ENCODE data around the gene OR52A1.

Gene OR52A1

DNA sequence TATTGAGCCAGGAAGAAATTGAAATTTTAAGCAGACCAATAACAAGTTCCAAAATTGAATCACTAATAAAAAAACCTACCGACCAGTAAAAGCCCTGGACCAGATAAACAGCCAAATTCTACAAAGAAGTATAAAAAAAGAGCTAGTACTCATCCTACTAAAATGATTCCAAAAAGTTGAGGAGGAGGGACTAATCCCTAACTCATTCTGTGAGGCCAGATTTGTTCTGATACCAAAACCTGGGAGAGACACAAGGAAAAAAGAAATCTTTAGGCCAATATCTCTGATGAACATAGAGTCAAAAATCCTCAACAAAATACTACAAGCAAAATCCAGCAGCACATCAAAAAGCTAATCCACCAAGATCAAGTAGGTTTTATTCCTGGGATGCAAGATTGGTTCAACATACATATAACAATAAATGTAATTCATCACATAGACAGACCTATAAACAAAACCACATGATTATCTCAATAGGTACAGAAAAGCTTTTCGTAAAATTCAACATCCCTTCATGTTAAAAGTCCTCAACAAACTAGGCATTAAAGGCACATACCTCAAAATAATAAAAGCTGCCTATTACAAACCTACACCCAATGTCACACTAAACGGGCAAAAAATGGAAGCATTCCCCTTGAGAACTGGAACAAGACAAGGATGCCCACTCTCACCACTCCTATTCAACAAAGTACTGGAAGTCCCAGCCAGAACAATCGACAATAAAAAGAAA is 29.5 kb downstream of the OR52A1 start:
- Histone ChIP-seq H3K23ac (ENCODE audit: low read length) (no peak overlapping the region), H3K79me1 (ENCODE audit: low read length) (no peaks in the 10 kb centered on the region), H3K36me3 (ENCODE audit: control insufficient read depth in 1 of 2, insufficient read depth in 2 of 2, low read length in 2 of 2) (no peaks in the 10 kb centered on the region), H4K12ac (ENCODE audit: low read depth, low read length) (no peak overlapping the region), H3K4me2 (ENCODE audit: low read length) (no peak overlapping the region), H3K4me3 (ENCODE audit: low read depth, low read length) (no peak overlapping the region), H2AK5ac (ENCODE audit: low read length) (no peak overlapping the region), H2BK120ac (ENCODE audit: insufficient read depth, low read length, poor library complexity) (no peak overlapping the region), H3K4ac (ENCODE audit: low read depth, low read length) (no peak overlapping the region), H3K18ac (ENCODE audit: low read length) (no peak overlapping the region), H3K27ac (ENCODE audit: low read depth, low read length) (no peak overlapping the region), H3K27me3 (ENCODE audit: insufficient read depth, low read length) (no peaks in the 10 kb centered on the region), H2BK5ac (ENCODE audit: low read depth, low read length, poor library complexity) (no peak overlapping the region), H2AFZ (ENCODE audit: insufficient read depth, low read length, poor library complexity) (no peak overlapping the region), H4K91ac (ENCODE audit: low read depth, low read length) (no peak overlapping the region), H3K9ac (ENCODE audit: low read length) (no peak overlapping the region), H3K9me3 (ENCODE audit: insufficient read depth, low read depth, low read length) (no peaks in the 10 kb centered on the region), H2BK12ac (ENCODE audit: low read length) (no peak overlapping the region), H3K79me2 (ENCODE audit: control insufficient read depth, insufficient read depth, low read length, poor library complexity) (no peaks in the 10 kb centered on the region), H4K8ac (ENCODE audit: low read depth, low read length) (no peak overlapping the region), H3K14ac (ENCODE audit: low read length) (no peak overlapping the region), H3K4me1 (ENCODE audit: control insufficient read depth in 1 of 2, insufficient read depth in 2 of 2, low read length in 2 of 2) (no peaks in the 10 kb centered on the region)
- no peak for DNase-seq
- WGBS (ENCODE audit: extremely low coverage, insufficient coverage, insufficient read length): no CpG with 5 or more reads among the region's 4 CpGs

DNA sequence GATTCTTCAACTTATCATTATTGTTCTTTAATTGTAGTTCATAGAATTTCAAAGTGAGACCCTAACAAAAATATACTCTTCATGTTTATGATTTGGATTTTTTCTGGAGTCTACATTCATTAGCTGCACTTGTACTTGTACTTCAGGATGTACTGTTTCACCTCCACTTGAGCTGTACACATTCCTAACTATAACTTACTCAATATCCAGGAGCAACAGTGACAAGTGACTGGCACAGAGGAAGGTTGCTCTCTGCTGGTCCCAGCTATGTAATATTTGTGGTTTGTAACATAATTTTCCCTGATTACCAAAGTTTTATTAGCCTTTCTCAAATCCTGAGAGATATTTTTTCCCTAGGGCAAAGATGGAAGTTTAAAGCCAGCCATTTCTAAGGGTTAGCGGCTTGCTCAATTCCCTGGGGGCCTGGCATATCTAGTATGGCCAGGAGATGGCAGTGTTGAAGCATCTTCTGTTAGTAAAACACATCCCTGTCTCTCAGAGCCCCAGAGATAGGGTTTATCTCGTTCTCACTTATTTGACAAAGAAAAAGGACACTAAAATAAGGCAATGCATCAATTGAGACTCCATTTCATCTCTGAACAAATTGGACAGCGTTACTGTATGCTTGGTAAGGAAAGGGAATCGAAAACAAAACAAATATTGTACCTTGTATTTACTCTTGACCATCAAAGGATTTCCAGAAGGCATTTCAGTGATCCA is 30.6 kb downstream of the OR52A1 start:
- WGBS (ENCODE audit: extremely low coverage, insufficient coverage, insufficient read length): no CpG with 5 or more reads among the region's 4 CpGs
- Histone ChIP-seq H4K12ac (ENCODE audit: low read depth, low read length) (no peak overlapping the region), H3K23ac (ENCODE audit: low read length) (no peak overlapping the region), H3K4ac (ENCODE audit: low read depth, low read length) (no peak overlapping the region), H2AFZ (ENCODE audit: insufficient read depth, low read length, poor library complexity) (no peak overlapping the region), H2BK5ac (ENCODE audit: low read depth, low read length, poor library complexity) (no peak overlapping the region), H3K79me1 (ENCODE audit: low read length) (no peaks in the 10 kb centered on the region), H3K36me3 (ENCODE audit: control insufficient read depth in 1 of 2, insufficient read depth in 2 of 2, low read length in 2 of 2) (no peaks in the 10 kb centered on the region), H3K27me3 (ENCODE audit: insufficient read depth, low read length) (no peaks in the 10 kb centered on the region), H3K14ac (ENCODE audit: low read length) (no peak overlapping the region), H3K79me2 (ENCODE audit: control insufficient read depth, insufficient read depth, low read length, poor library complexity) (no peaks in the 10 kb centered on the region), H4K8ac (ENCODE audit: low read depth, low read length) (no peak overlapping the region), H2AK5ac (ENCODE audit: low read length) (no peak overlapping the region), H3K4me1 (ENCODE audit: control insufficient read depth in 1 of 2, insufficient read depth in 2 of 2, low read length in 2 of 2) (no peaks in the 10 kb centered on the region), H2BK120ac (ENCODE audit: insufficient read depth, low read length, poor library complexity) (no peak overlapping the region), H3K27ac (ENCODE audit: low read depth, low read length) (no peak overlapping the region), H3K9ac (ENCODE audit: low read length) (no peak overlapping the region), H3K4me2 (ENCODE audit: low read length) (no peak overlapping the region), H3K9me3 (ENCODE audit: insufficient read depth, low read depth, low read length) (no peaks in the 10 kb centered on the region), H3K4me3 (ENCODE audit: low read depth, low read length) (no peak overlapping the region), H4K91ac (ENCODE audit: low read depth, low read length) (no peak overlapping the region), H2BK12ac (ENCODE audit: low read length) (no peak overlapping the region), H3K18ac (ENCODE audit: low read length) (no peak overlapping the region)
- peak; percentile 79 to 92 for DNase-seq

DNA sequence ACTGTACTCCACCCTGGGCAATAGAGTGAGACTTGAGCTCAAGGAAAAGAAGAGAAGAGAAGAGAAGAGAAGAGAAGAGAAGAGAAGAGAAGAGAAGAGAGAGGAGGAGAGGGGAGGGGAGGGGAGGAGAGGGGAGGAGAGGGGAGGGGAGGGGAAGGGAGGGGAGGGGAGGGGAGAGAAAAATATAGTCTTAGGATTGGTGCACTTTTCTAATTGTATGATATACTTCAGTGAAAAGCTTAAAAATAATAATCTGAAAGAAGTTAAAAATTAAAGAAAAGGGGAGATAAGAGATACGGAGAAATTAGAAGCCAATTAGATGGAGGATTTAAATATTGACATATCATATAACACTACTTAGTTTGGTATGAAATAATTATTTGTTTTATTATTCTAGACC is 35.7 kb downstream of the OR52A1 start:
- H3K9ac ChIP-seq (ENCODE audit: low read length): no peak overlapping the region
- H3K9me3 ChIP-seq (ENCODE audit: insufficient read depth, low read depth, low read length): no peaks in the 10 kb centered on the region
- H3K18ac ChIP-seq (ENCODE audit: low read length): no peak overlapping the region
- no peak overlapping the region for H4K91ac ChIP-seq (ENCODE audit: low read depth, low read length)
- no peak overlapping the region for H3K4ac ChIP-seq (ENCODE audit: low read depth, low read length)
- no peak overlapping the region for H2AFZ ChIP-seq (ENCODE audit: insufficient read depth, low read length, poor library complexity)
- no peaks in the 10 kb centered on the region for H3K27me3 ChIP-seq (ENCODE audit: insufficient read depth, low read length)
- H2AK5ac ChIP-seq (ENCODE audit: low read length): no peak overlapping the region
- no peak overlapping the region for H3K14ac ChIP-seq (ENCODE audit: low read length)
- no peaks in the 10 kb centered on the region for H3K79me2 ChIP-seq (ENCODE audit: control insufficient read depth, insufficient read depth, low read length, poor library complexity)
- H3K79me1 ChIP-seq (ENCODE audit: low read length): no peaks in the 10 kb centered on the region
- no peak overlapping the region for H3K23ac ChIP-seq (ENCODE audit: low read length)
- H4K8ac ChIP-seq (ENCODE audit: low read depth, low read length): no peak overlapping the region
- H2BK5ac ChIP-seq (ENCODE audit: low read depth, low read length, poor library complexity): no peak overlapping the region
- no peak overlapping the region for H2BK120ac ChIP-seq (ENCODE audit: insufficient read depth, low read length, poor library complexity)
- DNase-seq: no peak
- H3K4me1 ChIP-seq (ENCODE audit: control insufficient read depth in 1 of 2, insufficient read depth in 2 of 2, low read length in 2 of 2): no peaks in the 10 kb centered on the region
- H4K12ac ChIP-seq (ENCODE audit: low read depth, low read length): no peak overlapping the region
- 100% methylated on average over 1 of the region's 1 CpG for WGBS (ENCODE audit: extremely low coverage, insufficient coverage, insufficient read length)
- H3K27ac ChIP-seq (ENCODE audit: low read depth, low read length): no peak overlapping the region
- H2BK12ac ChIP-seq (ENCODE audit: low read length): no peak overlapping the region
- no peak overlapping the region for H3K4me3 ChIP-seq (ENCODE audit: low read depth, low read length)
- H3K36me3 ChIP-seq (ENCODE audit: control insufficient read depth in 1 of 2, insufficient read depth in 2 of 2, low read length in 2 of 2): no peaks in the 10 kb centered on the region
- H3K4me2 ChIP-seq (ENCODE audit: low read length): no peak overlapping the region

DNA sequence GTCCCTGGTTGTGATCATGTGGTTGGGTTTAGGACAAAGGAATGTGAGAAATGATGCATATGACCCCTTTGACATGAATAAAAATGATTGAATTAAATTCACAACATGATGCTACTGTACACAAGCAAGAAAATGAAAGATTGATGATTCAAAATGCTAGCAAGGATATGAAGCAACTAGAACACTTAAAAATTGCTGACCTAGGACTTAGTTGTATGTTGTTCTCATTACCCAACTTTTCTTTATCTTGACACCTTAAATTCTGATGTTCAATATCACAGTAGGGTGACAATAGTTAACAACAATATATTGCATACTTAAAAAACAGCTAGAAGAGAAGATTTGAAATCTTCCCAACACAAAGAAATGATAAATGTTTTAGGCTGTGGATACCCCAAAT is 37.0 kb downstream of the OR52A1 start:
- Histone ChIP-seq H4K8ac (ENCODE audit: low read depth, low read length) (no peak overlapping the region), H3K23ac (ENCODE audit: low read length) (no peak overlapping the region), H3K36me3 (ENCODE audit: control insufficient read depth in 1 of 2, insufficient read depth in 2 of 2, low read length in 2 of 2) (no peaks in the 10 kb centered on the region), H3K9me3 (ENCODE audit: insufficient read depth, low read depth, low read length) (no peaks in the 10 kb centered on the region), H2AK5ac (ENCODE audit: low read length) (no peak overlapping the region), H3K14ac (ENCODE audit: low read length) (no peak overlapping the region), H3K4me1 (ENCODE audit: control insufficient read depth in 1 of 2, insufficient read depth in 2 of 2, low read length in 2 of 2) (no peaks in the 10 kb centered on the region), H3K18ac (ENCODE audit: low read length) (no peak overlapping the region), H3K9ac (ENCODE audit: low read length) (no peak overlapping the region), H3K79me2 (ENCODE audit: control insufficient read depth, insufficient read depth, low read length, poor library complexity) (no peaks in the 10 kb centered on the region), H3K4ac (ENCODE audit: low read depth, low read length) (no peak overlapping the region), H3K4me2 (ENCODE audit: low read length) (no peak overlapping the region), H2BK120ac (ENCODE audit: insufficient read depth, low read length, poor library complexity) (no peak overlapping the region), H3K27me3 (ENCODE audit: insufficient read depth, low read length) (no peaks in the 10 kb centered on the region), H2AFZ (ENCODE audit: insufficient read depth, low read length, poor library complexity) (no peak overlapping the region), H3K27ac (ENCODE audit: low read depth, low read length) (no peak overlapping the region), H2BK5ac (ENCODE audit: low read depth, low read length, poor library complexity) (no peak overlapping the region), H2BK12ac (ENCODE audit: low read length) (no peak overlapping the region), H4K12ac (ENCODE audit: low read depth, low read length) (no peak overlapping the region), H3K4me3 (ENCODE audit: low read depth, low read length) (no peak overlapping the region), H4K91ac (ENCODE audit: low read depth, low read length) (no peak overlapping the region), H3K79me1 (ENCODE audit: low read length) (no peaks in the 10 kb centered on the region)
- DNase-seq: no peak
